ENCODE measurements around the gene CRB1. TPM values are rescaled to one million over a fixed set of nuclear protein-coding genes. Genes with fewer than 3 reads are reported as not detected.

Gene CRB1
- total and polyA plus RNA-seq, 2 experiments from 2014 or later = 0.27 to 0.56 TPM

DNA sequence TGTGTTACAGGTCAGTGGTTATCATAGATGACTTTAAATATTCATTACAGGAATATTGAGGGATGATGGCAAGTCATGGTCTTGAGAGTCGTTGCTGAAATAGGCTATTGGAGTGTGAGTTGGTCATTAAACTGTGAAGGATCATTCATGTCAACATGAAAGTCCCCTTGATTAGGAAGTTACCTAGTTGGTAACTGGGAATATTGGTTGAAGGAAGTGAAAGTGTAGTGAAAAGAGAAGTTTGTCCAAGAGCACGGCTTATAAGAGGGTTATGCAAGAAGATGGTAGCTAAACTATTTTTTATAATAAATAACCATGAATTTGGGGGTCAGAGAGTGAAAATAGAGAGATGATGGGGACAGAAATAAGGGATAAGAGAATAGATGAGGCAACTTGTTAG, 16.9 kb downstream of the CRB1 start (continued):
- TF ChIP-seq, protein P1, sequence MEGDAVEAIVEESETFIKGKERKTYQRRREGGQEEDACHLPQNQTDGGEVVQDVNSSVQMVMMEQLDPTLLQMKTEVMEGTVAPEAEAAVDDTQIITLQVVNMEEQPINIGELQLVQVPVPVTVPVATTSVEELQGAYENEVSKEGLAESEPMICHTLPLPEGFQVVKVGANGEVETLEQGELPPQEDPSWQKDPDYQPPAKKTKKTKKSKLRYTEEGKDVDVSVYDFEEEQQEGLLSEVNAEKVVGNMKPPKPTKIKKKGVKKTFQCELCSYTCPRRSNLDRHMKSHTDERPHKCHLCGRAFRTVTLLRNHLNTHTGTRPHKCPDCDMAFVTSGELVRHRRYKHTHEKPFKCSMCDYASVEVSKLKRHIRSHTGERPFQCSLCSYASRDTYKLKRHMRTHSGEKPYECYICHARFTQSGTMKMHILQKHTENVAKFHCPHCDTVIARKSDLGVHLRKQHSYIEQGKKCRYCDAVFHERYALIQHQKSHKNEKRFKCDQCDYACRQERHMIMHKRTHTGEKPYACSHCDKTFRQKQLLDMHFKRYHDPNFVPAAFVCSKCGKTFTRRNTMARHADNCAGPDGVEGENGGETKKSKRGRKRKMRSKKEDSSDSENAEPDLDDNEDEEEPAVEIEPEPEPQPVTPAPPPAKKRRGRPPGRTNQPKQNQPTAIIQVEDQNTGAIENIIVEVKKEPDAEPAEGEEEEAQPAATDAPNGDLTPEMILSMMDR (conservative IDR thresholded peaks at IDR 0.05; ENCODE audit: low read depth in 2 of 2) = no peak
- TF ChIP-seq CREB1 (CRISPR knock-in tag; IDR thresholded peaks at IDR 0.05; ENCODE audit: low read depth) (no peak), ZNF114 (CRISPR knock-in tag; IDR thresholded peaks at IDR 0.05) (no peak), NANOG (IDR thresholded peaks at IDR 0.05; ENCODE audit: borderline replicate concordance) (no peak), JUNB (IDR thresholded peaks at IDR 0.05; ENCODE audit: unreplicated experiment) (no peak), ZNF331 (CRISPR knock-in tag; IDR thresholded peaks at IDR 0.05; ENCODE audit: low read depth) (no peak), EZH2 (IDR thresholded peaks at IDR 0.05; ENCODE audit: low read depth, unreplicated experiment) (no peak), EZH2phosphoT487 (IDR thresholded peaks at IDR 0.05; ENCODE audit: unreplicated experiment) (no peak), STAT1 (IDR thresholded peaks at IDR 0.05; ENCODE audit: unreplicated experiment) (no peak), POLR2AphosphoS5 (IDR thresholded peaks at IDR 0.05; ENCODE audit: low read depth) (no peak)
- TF ChIP-seq, protein P2, sequence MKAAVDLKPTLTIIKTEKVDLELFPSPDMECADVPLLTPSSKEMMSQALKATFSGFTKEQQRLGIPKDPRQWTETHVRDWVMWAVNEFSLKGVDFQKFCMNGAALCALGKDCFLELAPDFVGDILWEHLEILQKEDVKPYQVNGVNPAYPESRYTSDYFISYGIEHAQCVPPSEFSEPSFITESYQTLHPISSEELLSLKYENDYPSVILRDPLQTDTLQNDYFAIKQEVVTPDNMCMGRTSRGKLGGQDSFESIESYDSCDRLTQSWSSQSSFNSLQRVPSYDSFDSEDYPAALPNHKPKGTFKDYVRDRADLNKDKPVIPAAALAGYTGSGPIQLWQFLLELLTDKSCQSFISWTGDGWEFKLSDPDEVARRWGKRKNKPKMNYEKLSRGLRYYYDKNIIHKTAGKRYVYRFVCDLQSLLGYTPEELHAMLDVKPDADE (IDR thresholded peaks at IDR 0.05) = no peak
- TF ChIP-seq, protein P3, sequence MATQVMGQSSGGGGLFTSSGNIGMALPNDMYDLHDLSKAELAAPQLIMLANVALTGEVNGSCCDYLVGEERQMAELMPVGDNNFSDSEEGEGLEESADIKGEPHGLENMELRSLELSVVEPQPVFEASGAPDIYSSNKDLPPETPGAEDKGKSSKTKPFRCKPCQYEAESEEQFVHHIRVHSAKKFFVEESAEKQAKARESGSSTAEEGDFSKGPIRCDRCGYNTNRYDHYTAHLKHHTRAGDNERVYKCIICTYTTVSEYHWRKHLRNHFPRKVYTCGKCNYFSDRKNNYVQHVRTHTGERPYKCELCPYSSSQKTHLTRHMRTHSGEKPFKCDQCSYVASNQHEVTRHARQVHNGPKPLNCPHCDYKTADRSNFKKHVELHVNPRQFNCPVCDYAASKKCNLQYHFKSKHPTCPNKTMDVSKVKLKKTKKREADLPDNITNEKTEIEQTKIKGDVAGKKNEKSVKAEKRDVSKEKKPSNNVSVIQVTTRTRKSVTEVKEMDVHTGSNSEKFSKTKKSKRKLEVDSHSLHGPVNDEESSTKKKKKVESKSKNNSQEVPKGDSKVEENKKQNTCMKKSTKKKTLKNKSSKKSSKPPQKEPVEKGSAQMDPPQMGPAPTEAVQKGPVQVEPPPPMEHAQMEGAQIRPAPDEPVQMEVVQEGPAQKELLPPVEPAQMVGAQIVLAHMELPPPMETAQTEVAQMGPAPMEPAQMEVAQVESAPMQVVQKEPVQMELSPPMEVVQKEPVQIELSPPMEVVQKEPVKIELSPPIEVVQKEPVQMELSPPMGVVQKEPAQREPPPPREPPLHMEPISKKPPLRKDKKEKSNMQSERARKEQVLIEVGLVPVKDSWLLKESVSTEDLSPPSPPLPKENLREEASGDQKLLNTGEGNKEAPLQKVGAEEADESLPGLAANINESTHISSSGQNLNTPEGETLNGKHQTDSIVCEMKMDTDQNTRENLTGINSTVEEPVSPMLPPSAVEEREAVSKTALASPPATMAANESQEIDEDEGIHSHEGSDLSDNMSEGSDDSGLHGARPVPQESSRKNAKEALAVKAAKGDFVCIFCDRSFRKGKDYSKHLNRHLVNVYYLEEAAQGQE (IDR thresholded peaks at IDR 0.05; ENCODE audit: unreplicated experiment) = no peak

DNA sequence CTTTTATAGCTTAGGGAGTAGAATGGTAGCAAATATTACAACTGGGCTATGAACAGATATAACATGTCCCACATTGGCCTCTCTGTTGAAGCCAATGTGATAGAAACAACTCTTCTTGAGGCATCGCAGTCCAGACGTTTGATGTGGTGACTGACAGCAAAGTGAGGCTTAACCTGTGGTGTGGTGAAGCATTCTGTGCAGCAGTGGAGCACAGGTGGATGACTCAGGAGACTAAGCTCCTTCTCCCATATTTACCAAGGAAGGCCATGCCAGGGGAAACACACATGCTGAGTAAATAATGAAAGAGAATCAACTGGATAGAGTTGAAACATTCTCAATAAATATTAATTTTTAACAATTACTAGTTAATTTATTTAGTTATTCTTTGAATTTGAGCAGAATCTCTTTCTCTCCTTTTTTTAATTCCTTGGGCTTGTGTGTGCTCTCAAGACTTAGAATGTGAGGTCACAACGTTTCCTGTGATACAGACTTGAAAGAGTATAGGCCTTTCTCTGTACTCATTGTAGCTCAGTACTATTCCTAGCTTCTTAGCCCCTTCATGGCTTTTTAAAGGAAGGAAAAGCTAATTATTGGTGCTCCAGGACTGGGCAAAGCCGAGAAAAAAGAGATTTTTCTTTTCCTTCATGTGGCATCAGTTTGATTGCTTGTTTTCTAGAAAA, 17.6 kb downstream of the CRB1 start:
- Histone ChIP-seq H3K4me2 (no peak overlapping the region), H3K9me2 (ENCODE audit: insufficient read depth) (no peaks in the 10 kb centered on the region), H3K27ac (ENCODE audit: low read depth) (no peak overlapping the region), H2AFZ (no peak overlapping the region), H3K4me1 (ENCODE audit: insufficient read depth) (no peaks in the 10 kb centered on the region), H3K79me2 (replicated peaks; ENCODE audit: insufficient read depth) (no peaks in the 10 kb centered on the region), H3K4me3 (no peak overlapping the region), H3K27me3 (ENCODE audit: insufficient read depth) (no peaks in the 10 kb centered on the region), H3K36me3 (ENCODE audit: insufficient read depth) (no peaks in the 10 kb centered on the region), H3F3A (replicated peaks; ENCODE audit: low read depth) (no peaks in the 10 kb centered on the region), H4K20me1 (replicated peaks; ENCODE audit: insufficient read depth) (no peaks in the 10 kb centered on the region)
- H3K36me3 Mint-ChIP-seq (ENCODE audit: low read depth) = no peaks in the 10 kb centered on the region
- ATAC-seq = no peak
- H3K27ac Mint-ChIP-seq = no peak overlapping the region
- H3K27me3 Mint-ChIP-seq (ENCODE audit: insufficient read depth, low read depth, poor library complexity) = no peaks in the 10 kb centered on the region
- no peaks in the 10 kb centered on the region for H3K9me3 Mint-ChIP-seq
- no peak overlapping the region for H3K4me3 Mint-ChIP-seq
- no peak for DNase-seq (ENCODE audit: low spot score)
- H3K4me1 Mint-ChIP-seq = peaks cover 9% of the 10 kb centered on the region
- no peak for TF ChIP-seq CREB1 (CRISPR knock-in tag; IDR thresholded peaks at IDR 0.05; ENCODE audit: low read depth)
- TF ChIP-seq, protein P1 (conservative IDR thresholded peaks at IDR 0.05; ENCODE audit: low read depth in 2 of 2) = no peak
- TF ChIP-seq JUNB (IDR thresholded peaks at IDR 0.05; ENCODE audit: unreplicated experiment) = no peak
- TF ChIP-seq EZH2phosphoT487 (IDR thresholded peaks at IDR 0.05; ENCODE audit: unreplicated experiment) = no peak
- no peak for TF ChIP-seq POLR2AphosphoS5 (IDR thresholded peaks at IDR 0.05; ENCODE audit: low read depth)
